ENCODE data around the gene SPATS2. TPM values are rescaled to one million over a fixed set of nuclear protein-coding genes. Genes with fewer than 3 reads are reported as not detected.
A peak's percentile ranks its signal among the peaks of the same experiment; 100 is the strongest.

Gene SPATS2
- total RNA-seq, 1 donor from 2014 or later, result 46.3 TPM

DNA sequence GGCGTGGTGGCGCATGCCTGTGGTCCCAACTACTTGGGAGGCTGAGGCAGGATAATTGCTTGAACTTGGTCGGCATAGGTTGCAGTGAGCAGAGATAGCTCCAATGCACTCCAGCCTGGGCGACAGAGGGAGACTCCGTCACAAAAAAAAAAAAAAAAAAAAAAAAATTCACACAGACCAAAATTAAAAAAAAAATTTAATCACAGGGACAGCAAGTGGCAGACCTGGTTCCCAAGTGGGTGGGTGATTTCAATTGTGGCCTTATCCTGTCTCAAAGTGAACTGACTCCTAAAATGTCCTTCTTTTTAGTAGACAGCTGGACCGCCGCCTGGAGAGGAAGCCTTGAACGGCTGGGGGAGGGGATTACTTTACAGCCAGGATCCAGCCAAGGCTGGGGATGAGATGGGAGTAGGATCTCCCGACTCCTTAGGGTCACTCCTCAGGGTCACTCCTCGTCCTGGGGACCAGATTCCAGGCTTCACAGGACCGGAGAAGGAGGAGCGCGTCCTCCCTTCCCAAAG, 170.0 kb downstream of the SPATS2 start:
- Histone ChIP-seq H3K9me3 (ENCODE audit: insufficient read depth, low read depth, low read length) (no peaks in the 10 kb centered on the region), H3K4me1 (ENCODE audit: insufficient read depth, low read length) (peaks cover 13% of the 10 kb centered on the region), H3K4me3 (ENCODE audit: insufficient read depth, low read depth, low read length) (peak overlapping the region; percentile 6), H3K79me2 (ENCODE audit: insufficient read depth, low read length) (no peaks in the 10 kb centered on the region), H2AFZ (ENCODE audit: low read depth, low read length) (no peak overlapping the region), H3K36me3 (ENCODE audit: insufficient read depth, low read length) (peaks cover 4% of the 10 kb centered on the region), H3K27ac (ENCODE audit: low read depth, low read length) (no peak overlapping the region), H3K9ac (ENCODE audit: low read length) (no peak overlapping the region), H4K20me1 (ENCODE audit: insufficient read depth, low read length) (peaks cover 9% of the 10 kb centered on the region), H3K4me2 (ENCODE audit: low read length) (peak overlapping the region; percentile 73), H3K27me3 (ENCODE audit: insufficient read depth, low read length) (peaks cover 35% of the 10 kb centered on the region)
- TF ChIP-seq EZH2 (IDR thresholded peaks at IDR 0.05; ENCODE audit: insufficient read depth, low read length), result no peak
- TF ChIP-seq, protein P1, sequence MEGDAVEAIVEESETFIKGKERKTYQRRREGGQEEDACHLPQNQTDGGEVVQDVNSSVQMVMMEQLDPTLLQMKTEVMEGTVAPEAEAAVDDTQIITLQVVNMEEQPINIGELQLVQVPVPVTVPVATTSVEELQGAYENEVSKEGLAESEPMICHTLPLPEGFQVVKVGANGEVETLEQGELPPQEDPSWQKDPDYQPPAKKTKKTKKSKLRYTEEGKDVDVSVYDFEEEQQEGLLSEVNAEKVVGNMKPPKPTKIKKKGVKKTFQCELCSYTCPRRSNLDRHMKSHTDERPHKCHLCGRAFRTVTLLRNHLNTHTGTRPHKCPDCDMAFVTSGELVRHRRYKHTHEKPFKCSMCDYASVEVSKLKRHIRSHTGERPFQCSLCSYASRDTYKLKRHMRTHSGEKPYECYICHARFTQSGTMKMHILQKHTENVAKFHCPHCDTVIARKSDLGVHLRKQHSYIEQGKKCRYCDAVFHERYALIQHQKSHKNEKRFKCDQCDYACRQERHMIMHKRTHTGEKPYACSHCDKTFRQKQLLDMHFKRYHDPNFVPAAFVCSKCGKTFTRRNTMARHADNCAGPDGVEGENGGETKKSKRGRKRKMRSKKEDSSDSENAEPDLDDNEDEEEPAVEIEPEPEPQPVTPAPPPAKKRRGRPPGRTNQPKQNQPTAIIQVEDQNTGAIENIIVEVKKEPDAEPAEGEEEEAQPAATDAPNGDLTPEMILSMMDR (IDR thresholded peaks at IDR 0.05; ENCODE audit: insufficient read depth, low read depth, low read length), result no peak
- H3K4me3 Mint-ChIP-seq (ENCODE audit: unreplicated experiment), result peak overlapping the region; percentile 54
- no peak for DNase-seq (ENCODE audit: low read depth)
- H3K36me3 Mint-ChIP-seq (ENCODE audit: low read depth, unreplicated experiment), result peaks cover 6% of the 10 kb centered on the region
- H3K27ac Mint-ChIP-seq (ENCODE audit: unreplicated experiment), result no peak overlapping the region
- no peaks in the 10 kb centered on the region for H3K9me3 Mint-ChIP-seq (ENCODE audit: unreplicated experiment)
- peaks cover 5% of the 10 kb centered on the region for H3K4me1 Mint-ChIP-seq (ENCODE audit: low read depth, unreplicated experiment)
- no peak for FAIRE-seq
- peaks cover 47% of the 10 kb centered on the region for H3K27me3 Mint-ChIP-seq (ENCODE audit: low read depth, unreplicated experiment)

DNA sequence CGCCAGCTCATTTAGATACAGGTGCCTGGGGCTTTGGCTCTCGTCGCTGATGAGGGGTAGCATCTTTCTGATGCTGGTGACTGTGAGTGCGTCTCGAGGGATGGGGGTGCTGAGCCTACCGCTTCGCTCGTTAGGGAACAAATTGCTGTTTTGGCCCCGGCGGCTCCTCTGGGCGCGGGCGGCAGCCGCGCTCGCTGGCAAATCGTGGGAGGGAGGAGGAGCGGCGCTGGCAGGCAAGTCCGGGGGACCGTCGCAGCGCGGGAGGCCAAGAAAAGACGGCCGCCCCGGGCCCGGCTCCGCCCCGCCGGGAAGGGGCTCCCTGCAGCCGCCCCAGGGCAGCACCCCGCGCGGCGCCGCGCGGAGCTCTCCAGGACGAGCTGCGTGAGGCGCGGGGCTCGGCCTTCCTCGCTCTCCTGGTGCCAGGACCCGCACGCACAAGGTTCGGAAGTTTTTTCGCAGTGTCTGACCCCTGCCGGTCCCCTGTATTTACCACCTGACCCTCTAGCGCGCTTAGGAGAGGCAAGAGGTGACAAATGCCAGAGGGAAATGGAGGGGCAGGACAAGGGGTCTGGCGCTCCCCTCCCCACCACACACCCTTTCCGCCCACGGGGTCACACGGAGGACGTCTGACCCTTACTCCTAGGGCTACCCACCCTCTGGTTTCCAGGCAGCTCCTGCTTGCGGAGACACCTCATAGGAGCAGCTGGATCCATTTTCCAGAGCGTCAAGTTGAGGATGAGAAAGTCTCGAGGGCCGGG, 170.7 kb downstream of the SPATS2 start:
- FAIRE-seq, result no peak
- Histone ChIP-seq H3K27me3 (ENCODE audit: insufficient read depth, low read length) (peaks cover 35% of the 10 kb centered on the region), H3K36me3 (ENCODE audit: insufficient read depth, low read length) (no peaks in the 10 kb centered on the region), H3K4me3 (ENCODE audit: insufficient read depth, low read depth, low read length) (peak overlapping the region; percentile 6), H3K79me2 (ENCODE audit: insufficient read depth, low read length) (no peaks in the 10 kb centered on the region), H3K4me1 (ENCODE audit: insufficient read depth, low read length) (peaks cover 13% of the 10 kb centered on the region), H2AFZ (ENCODE audit: low read depth, low read length) (no peak overlapping the region), H3K4me2 (ENCODE audit: low read length) (peak overlapping the region; percentile 73), H4K20me1 (ENCODE audit: insufficient read depth, low read length) (peaks cover 9% of the 10 kb centered on the region), H3K9me3 (ENCODE audit: insufficient read depth, low read depth, low read length) (no peaks in the 10 kb centered on the region), H3K9ac (ENCODE audit: low read length) (no peak overlapping the region), H3K27ac (ENCODE audit: low read depth, low read length) (no peak overlapping the region)
- peaks cover 5% of the 10 kb centered on the region for H3K4me1 Mint-ChIP-seq (ENCODE audit: low read depth, unreplicated experiment)
- DNase-seq (ENCODE audit: low read depth), result no peak
- H3K36me3 Mint-ChIP-seq (ENCODE audit: low read depth, unreplicated experiment), result peaks cover 2% of the 10 kb centered on the region
- no peaks in the 10 kb centered on the region for H3K9me3 Mint-ChIP-seq (ENCODE audit: unreplicated experiment)
- peak; percentile 88 for TF ChIP-seq EZH2 (IDR thresholded peaks at IDR 0.05; ENCODE audit: insufficient read depth, low read length)
- TF ChIP-seq, protein P1 (IDR thresholded peaks at IDR 0.05; ENCODE audit: insufficient read depth, low read depth, low read length), result no peak
- peak overlapping the region; percentile 54 for H3K4me3 Mint-ChIP-seq (ENCODE audit: unreplicated experiment)
- no peak overlapping the region for H3K27ac Mint-ChIP-seq (ENCODE audit: unreplicated experiment)
- peaks cover 53% of the 10 kb centered on the region for H3K27me3 Mint-ChIP-seq (ENCODE audit: low read depth, unreplicated experiment)
